OCI-M2 (cell line): Measurements from ENCODE around the gene MITF.
"Not testable (repeated sequence)": the region's sequence is repeated elsewhere in the genome, so short reads cannot be mapped to it uniquely, and the experiment has no call there.

Experiments used
- DNase-seq: peaks from one replicate; lab custom pipeline; 2025; ENCODE audit not compliant: unreplicated experiment; lab: John Stamatoyannopoulos, UW

Gene MITF

DNA sequence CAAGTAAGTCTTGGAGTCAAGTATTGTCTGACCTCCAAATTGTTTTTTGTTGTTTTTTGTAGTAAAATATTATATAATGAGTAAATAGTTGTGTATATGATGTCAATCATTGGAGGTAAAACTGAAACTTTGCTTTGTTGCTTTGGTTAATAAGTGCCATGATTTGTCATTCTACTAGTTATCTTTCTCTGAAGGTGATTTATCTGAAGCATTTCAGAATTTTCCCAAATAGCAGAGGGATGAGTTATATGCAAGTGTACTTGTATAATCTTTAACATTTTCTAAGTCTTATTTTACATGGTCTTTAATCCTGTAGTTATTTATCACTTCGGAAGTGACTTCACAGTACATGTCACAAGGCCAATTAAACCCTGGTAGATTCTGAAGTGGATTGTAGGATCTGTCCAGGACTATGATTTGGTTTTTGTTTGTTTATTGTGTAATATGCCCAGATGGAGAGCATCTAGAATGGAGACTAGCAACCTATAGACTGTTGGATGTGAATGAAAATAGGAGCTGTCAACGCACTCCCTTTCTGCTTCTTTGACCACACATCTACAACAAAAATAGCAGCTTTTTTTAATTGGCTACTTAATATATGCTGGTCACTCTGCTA, 167.2 kb downstream of the MITF start:
- DNase-seq, result no peak

DNA sequence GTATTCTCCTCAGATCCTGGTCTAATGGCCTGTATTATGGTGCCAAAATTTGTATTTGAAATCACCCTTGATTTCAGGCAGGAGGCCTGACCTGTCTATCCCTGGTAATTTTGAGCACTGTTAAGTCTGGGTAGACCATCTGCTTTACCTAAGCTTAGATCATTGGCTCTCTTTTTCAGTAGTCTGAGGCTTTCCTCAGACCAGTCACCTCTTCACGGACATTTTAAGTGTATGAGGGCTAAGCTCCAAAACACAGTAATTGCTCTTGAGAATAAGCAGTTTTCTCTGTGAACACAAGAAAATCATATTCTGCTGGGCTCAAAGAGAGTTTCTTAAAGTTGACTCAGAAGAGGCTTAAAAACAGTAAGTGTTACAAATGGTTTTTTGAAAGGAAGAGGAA, 168.3 kb downstream of the MITF start:
- no peak for DNase-seq

DNA sequence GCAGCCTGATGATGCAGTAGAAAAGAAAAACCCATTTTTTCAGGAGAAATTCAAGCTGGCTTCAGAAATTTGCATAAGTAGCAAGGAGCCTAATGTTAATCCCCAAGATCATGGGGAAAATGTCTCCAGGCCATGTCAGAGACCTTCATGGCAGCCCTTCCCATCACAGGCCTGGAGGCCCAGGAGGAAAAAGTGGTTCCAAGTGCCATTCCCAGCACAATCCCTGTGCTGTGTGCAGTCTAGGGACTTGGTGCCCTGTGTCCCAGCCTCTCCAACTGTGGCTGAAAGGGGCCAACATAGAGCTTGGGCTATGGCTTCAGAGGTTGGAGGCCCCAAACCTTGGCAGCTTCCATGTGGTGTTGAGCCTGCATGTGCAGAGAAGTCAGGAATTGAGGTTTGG, 170.6 kb downstream of the MITF start:
- not testable (repeated sequence) for DNase-seq

DNA sequence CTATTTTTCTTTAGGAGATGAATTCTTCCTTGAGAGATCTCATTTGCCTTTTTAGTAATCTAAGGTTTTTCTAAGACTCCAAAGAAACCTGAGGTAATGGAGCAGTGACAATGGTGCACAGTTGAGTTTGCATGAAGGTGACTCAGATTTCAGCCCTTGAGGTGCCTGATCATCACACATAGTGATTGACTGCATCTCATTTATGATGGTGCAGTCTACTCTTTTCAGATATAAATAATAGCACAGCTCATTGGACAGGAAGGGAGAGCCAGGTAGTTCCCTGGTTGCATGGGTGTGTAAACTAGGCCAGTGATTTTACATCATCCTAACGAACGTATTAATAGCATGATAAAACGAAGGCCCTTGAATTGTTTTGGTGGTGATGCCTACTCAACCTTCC, 174.2 kb downstream of the MITF start:
- DNase-seq, result no peak

DNA sequence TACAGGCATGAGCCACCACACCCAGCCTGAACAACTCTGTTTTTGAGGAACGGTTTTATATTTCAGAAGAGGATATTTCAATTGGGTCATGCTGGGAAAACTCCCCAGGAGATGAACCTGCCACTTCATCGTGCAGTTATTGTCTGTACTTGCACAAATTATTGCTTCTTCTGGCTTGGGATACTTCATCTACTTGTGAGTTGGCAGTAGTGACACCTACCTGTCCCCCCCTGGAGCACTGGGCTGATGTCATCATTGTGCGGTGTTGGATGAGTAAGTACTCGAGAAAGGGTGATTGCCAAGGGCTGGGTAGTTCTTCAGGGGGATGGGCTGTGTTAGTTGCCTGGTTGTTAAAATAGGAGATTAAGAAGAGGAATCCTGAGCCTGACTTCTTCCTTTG, 175.1 kb downstream of the MITF start:
- DNase-seq, result no peak

DNA sequence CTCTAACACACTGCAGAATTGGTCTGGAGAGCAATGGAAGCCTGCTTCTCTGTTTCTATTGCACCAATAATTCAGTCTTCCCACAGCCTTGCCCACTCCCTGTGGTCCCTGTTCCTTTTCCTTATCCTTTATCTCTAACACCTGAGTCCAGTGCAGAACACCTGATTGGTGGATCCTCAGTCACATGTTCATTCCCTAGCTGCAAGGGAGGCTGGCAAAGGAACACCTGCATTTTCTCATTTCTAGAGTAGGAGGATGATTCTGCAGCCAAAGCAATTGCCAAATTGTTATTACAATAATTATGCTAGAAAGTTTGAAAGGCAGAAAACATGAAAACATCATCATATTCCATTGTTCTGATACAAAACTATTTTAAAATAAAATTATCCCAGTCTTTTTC, 176.5 kb downstream of the MITF start:
- no peak for DNase-seq

DNA sequence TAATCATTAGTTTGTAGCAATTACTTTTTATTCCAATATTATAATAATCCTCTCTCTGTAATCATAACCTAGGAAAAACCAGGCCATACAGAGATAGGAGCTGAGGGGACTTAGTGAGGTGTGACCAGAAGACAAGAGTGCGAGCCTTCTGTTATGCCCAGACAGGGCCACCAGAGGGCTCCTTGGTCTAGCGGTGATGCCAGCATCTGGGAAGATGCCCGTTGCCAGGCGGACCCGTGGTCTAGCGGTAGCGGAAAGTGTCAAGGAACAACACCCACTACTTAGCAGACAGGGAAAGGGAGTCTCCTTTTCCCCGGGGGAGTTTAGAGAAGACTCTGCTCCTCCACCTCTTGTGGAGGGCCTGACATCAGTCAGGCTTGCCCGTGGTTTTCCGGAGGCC, 180.7 kb downstream of the MITF start:
- DNase-seq, result not testable (repeated sequence)

DNA sequence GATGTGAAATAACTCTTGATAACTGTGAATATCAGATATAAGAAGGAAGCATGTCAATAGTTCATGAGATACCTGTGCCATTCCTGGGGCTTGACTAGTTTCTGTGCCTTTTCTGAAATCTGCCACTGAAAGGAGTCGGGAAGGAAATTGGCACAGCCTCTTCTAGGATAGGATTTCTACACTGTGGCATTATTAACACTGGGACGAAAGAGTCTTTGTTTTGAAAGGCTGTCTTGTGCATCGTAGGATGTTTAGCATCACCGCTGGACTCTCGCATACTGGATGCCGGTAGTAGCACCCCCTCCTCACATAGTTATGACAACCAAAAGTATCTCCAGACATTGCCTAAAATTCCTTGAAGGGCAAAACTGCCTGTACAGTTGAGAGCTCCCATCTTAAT, 182.4 kb downstream of the MITF start:
- no peak for DNase-seq

DNA sequence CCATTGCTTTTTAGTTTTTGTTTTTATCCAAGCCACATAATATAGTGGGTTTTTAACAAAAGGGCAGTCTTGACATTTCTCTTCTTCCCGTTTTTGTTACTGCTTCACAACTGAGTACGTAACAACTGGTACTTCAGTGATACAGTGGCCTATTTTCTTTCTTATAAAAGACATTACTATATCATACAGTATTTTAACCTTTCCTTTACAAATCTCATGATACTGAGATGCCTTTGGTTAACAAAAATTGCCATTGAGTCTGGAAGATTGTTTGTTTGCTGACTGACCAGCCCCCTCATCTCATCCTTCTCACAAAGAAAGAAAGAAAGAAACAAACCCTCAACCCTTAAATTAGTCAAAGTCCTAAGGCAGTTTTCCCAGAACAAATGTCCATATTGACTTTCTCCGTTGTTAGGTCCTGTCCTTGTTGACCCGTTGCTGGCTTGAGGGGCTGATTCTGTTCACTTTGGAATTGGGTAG, 183.3 kb downstream of the MITF start:
- DNase-seq, result no peak

DNA sequence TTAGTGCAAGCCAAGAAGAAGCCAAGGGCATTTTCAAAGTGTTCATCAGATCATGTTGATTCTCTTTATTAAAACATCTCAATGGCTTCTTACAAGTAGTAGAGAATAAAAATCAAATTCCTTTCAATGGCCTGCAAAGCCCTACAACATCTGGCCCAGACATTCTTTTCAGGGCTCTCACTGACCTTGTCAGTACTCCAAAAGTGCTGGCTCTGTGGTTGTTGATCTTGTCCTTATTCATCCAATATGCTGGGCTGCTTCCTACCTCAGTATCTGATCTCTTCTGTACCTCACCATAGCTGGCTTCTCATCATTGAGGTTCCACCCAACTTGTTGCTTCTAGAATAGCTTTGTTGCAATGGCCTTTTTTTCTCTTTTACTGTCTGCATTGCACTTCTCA, 186.2 kb downstream of the MITF start:
- no peak for DNase-seq

DNA sequence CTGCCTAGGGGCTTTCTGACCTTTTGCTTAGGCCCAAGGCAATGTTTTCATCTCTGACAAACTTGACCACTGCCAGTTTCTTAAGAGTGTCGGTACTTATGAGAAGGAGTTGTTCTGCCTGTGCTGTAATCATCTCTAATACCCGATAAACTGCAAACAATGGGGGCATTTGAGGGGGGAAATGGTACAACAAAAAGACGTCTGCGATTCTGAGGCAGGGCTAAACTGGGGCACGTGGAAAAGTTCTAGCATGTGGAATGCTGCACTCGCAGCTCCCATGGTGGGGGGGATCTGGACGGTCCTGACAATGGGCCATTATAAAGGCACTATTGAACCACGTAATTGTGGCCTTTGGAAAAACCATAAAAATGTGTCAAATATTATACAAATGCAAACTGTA, 187.1 kb downstream of the MITF start:
- no peak for DNase-seq

DNA sequence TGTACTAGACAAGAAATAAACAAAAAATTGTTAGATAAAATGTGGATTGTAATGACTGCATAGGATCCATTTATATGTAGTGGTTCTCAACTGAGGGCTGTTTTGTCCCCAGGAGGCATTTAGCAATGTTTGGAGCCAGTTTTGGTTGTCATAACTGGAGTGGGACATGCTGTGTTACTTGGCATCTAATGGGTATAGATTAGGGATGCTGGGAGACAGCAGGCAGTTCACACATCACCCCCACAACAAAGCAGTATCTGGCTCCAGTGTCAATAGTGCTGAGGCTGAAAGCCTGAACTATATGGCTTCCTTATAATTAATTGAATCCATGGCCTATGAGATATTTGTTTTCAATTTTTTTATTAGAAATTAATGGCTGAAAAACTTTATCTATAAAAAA, 188.3 kb downstream of the MITF start:
- DNase-seq, result no peak

DNA sequence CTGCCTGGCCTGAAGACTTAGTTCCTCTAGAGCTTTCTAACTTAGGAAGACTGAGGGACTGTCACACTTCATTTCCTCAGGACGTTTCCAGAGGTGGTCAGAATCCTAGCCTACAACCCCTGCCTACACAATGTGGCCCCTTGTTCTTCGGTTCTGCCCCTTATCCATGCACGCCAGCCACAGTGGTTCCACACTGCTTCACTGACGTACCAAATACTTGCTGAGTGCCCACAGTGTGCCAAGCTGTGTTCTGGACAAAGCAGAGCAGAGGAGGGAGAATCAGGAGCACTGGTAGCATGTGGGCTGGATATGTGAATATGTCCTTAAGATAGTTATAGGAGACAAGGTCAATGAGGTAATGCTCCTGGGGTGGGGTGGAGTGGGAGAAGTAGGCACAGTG, 189.8 kb downstream of the MITF start:
- no peak for DNase-seq

DNA sequence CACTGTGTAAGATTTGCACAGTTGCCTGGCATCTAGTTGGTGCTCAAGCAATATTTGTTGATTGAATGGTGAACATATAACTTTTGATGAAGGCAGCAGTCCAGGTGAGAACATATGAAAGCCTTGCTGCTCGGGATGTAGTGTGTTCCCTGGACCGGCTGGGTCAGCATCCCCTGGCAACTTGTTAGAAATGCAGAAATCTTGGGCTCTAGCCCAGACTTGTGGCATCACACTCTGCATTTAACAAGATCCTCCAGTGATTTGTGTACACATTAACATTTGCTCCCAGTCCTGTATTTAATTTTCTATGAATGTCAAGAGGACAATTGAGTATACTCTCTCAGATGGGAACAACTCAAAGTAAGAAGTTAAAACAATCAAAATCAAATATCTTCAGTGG, 191.3 kb downstream of the MITF start:
- DNase-seq, result no peak

DNA sequence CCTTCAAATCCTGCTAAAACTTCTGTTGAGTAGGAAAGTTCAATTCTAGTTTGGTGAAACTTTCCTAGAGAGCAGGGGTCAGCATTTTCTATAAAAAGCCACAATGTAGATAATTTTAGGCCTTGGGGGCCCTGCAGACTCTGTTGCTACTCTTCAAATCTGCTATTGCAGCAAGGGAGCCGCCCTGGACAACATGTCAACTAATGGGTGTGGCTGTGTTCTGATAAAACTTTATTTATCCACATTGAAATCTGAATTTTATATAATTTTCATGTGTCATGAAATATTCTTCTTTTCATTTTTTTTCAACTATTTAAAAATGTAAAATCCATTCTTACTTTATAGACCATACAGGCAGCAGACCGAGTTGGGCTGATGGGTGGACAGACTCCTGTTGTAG, 192.8 kb downstream of the MITF start:
- no peak for DNase-seq

DNA sequence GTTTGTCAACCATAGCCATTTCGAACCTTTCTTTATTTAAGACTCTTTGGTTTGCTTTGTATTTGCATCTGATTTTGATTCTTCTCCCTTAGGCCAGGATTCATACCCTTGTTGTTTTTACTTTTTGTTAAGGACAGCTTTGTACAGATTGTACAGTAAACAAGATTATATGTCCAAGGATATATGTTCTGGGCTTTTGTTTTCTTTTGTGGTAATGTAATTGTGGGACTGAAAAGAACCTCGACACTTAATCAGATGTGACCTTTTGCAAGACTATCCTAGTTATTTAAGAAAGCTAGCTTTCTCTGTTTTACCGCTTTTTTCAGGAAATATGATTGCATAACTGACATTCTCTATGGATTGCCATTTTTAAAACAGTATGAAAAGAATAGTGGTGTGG, 193.2 kb downstream of the MITF start:
- no peak for DNase-seq

DNA sequence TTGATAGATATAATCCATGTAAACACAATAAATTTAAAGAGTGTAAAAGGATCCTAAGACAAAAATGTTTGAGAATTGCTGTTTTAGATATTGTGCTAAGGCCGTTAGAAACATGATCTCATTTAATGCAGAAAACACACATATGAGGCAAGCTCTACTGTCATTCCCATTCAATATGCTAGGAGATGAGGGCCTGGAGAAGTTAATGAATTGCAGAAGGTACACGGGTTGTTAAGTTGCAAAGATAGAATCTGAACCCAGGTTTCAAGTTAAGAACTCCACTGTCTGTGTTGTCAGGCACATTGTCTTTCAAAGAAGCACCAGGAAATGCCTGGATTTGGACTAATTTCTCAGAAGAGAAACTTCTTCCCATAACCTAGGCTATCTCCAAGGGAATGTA, 195.1 kb downstream of the MITF start:
- no peak for DNase-seq

DNA sequence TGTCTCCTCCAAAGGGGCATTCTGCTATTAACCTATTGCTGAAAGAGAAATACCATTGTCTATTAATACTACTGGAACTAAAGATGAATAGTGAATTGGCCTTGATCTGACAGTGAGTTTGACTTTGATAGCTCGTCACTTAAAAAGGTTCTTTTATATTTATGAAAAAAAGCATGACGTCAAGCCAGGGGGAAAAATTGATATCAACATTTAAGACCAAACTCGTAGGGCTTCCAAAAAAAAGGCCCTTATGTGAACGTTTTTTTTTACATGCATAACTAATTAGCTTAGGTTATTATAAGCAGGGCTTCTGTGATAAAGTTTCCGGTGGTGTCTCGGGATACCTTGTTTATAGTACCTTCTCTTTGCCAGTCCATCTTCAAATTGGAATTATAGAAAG, 197.0 kb downstream of the MITF start:
- DNase-seq, result no peak

DNA sequence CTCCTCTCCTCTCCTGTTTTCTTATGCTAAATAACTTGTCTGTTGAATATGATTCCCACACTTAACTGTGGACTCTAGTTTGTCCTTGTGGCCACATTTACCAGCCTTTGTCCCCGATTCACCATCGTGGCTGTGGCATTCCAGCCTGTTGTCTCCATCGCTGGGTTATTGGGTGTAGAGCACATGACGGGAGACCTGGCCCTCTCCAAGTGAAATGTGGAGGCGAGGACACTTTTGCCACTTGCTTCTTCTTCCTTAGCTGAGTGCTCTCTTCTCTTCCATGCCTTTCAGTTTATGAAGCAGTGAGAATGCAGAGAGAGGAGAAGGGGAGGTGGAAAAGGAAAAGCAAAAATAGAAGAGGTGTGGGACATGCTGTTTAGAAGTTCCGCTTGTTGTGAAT, 198.8 kb downstream of the MITF start:
- no peak for DNase-seq

DNA sequence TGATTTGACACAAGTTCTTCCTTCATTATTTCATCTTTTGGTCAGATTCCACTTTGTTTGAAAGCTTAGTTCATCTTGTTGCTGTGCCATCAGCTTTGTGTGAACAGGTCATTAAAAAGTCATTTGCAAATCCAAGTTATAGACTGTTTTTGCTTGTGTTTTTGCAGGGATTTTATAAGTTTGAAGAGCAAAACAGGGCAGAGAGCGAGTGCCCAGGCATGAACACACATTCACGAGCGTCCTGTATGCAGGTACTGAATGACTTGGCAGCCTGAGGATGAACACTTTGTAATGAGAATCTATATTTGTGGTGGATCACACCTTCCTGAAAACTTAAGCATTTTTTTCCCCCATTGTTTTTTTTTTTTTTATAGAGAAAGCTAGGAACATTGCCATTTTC, 199.7 kb downstream of the MITF start:
- DNase-seq, result no peak

DNA sequence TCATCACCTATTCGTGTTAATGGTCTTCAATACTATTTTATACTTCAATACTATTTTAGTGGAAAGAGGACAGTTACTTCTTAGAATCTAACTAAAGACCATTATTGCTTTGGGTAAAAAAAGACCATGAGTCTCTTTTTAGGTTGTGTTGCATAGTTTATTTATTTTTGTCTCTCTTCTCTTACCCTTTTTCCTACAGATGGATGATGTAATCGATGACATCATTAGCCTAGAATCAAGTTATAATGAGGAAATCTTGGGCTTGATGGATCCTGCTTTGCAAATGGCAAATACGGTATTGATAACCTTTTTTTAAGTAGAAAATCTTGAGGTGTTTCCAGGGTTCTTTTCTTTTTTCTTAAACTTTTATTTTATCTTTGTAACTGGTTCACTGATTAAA, 201.8 kb downstream of the MITF start:
- DNase-seq, result no peak

DNA sequence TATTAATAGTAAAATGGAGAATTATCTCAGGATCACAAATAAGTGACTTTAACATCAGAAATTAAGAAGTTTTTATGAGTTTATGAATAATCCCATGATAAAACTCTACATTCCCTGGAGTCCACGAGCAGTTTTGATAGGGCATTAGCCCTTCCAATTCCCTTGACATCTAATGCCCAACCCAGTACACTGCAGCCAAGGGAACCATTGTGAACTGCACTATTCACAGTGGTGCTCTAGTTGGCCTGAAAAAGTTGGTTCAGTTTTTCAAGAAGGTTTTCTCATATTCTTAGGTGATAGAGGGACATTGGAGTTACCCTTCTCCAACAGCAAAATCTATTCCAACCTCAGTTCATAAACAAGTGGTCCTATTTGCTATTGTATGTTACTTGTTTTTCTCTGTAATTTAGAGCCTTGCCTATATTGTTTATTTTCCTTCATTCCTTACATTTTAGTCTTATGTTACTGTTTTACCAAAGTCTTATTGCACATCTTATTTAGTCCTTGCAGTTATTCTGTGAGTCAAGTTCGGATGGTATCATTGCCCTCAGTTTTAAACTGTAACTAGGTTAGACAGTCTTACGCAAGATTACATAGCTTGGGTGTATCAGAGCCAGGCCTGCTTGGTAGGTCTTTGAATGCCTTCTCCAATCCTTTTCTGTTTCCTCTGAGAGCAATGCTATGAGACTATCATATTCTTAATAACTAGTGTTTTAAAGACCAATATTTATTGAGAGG, 202.3 kb downstream of the MITF start:
- DNase-seq, result no peak

DNA sequence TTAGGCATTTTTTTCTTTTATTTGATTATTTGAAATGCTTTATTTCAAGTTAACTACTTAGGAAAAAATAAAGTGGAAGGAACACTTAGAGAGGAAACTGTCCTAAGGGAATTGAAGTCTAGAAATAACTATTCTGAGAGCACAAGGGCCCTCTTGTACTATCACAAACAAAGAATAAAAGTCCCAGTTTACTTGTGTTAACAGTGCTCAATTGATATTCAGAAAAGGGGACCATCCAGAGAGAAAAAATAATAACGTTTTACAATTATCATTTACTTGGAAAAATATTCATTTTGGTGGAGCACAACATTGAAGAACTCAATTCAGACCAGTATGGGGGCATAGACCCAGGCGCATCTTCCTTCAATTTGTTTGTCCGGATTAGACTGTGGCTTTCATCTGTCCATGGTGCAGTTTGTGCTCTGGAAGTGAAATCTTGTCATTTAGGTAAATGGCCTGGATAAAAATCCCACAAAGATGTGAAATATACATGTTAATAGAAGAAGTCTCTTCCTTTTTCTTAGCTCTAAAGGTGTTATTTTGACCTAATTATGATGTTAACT, 205.7 kb downstream of the MITF start:
- DNase-seq, result no peak
